ENCODE data around the gene MYO16. TPM values are rescaled to one million over a fixed set of nuclear protein-coding genes. Genes with fewer than 3 reads are reported as not detected.

The MYO16 gene
- total and polyA plus RNA-seq, 2 of the 4 experiments (the other 2 are of a cell fraction): under 0.01 to 0.03 TPM

GRCh38 chr13:109114162-109114561, 484.8 kb downstream of the MYO16 start:
- dilution Hi-C loops (cut with HindIII; ENCODE audit: low sequenced_read_pairs, unreplicated experiment): no loop called here

More at GRCh38 chr13:109114162-109114561, 484.8 kb downstream of the MYO16 start:
- Histone ChIP-seq H3K4me1 (ENCODE audit: control insufficient read depth, insufficient read depth, low read length) (no peaks in the 10 kb centered on the region), H4K8ac (ENCODE audit: low read depth in 2 of 2, low read length in 2 of 2) (no peak overlapping the region), H2AK5ac (ENCODE audit: low read depth, low read length) (no peak overlapping the region), H3K4me2 (ENCODE audit: low read depth, low read length) (no peak overlapping the region), H2BK15ac (ENCODE audit: low read depth, low read length) (no peak overlapping the region), H3K27ac (ENCODE audit: insufficient read depth, low read length) (no peak overlapping the region), H2BK5ac (ENCODE audit: low read depth, low read length, poor library complexity, severe bottlenecking) (no peak overlapping the region), H3K9me1 (ENCODE audit: insufficient read depth, low read length) (no peaks in the 10 kb centered on the region), H3K9ac (ENCODE audit: low read depth, low read length) (no peak overlapping the region), H3K36me3 (ENCODE audit: control insufficient read depth, insufficient read depth, low read length) (no peaks in the 10 kb centered on the region), H4K20me1 (ENCODE audit: insufficient read depth, low read length) (no peaks in the 10 kb centered on the region), H4K91ac (ENCODE audit: insufficient read depth, low read depth, low read length) (no peak overlapping the region), H3K18ac (ENCODE audit: low read depth, low read length) (no peak overlapping the region), H3K14ac (replicated peaks; ENCODE audit: low read depth, low read length) (no peak overlapping the region), H3K4me3 (ENCODE audit: insufficient read depth, low read depth, low read length) (no peak overlapping the region), H2AK9ac (replicated peaks; ENCODE audit: low read depth, low read length, poor library complexity) (no peak overlapping the region), H3K27me3 (ENCODE audit: control insufficient read depth, insufficient read depth, low read length) (peaks cover 14% of the 10 kb centered on the region), H2AFZ (replicated peaks; ENCODE audit: low read length, poor library complexity) (no peak overlapping the region), H3K23ac (ENCODE audit: low read depth, low read length) (no peak overlapping the region), H3K79me1 (ENCODE audit: low read depth in 1 of 2, low read length in 2 of 2) (no peaks in the 10 kb centered on the region), H3K4ac (ENCODE audit: low read depth, low read length) (no peak overlapping the region), H2BK120ac (ENCODE audit: low read depth, low read length) (no peak overlapping the region), H3K56ac (ENCODE audit: extremely low read depth, insufficient read depth, low read length) (no peak overlapping the region), H2BK20ac (ENCODE audit: low read depth, low read length) (no peak overlapping the region), H4K5ac (ENCODE audit: low read depth, low read length) (no peak overlapping the region), H3K9me3 (ENCODE audit: control insufficient read depth, insufficient read depth, low read length) (no peaks in the 10 kb centered on the region)
- POLR2A ChIA-PET (ENCODE audit: unreplicated experiment): interaction anchor here (0.5 kb wide), 1 partner anchor 14 kb away, joined by 9 read pairs; no protein-coding TSS in a partner anchor
- in situ Hi-C loops (cut with MboI; ENCODE audit: low sequenced_read_pairs): no loop called here
- DNase-seq (no peak), ATAC-seq (ENCODE audit: low read depth) (no peak)
- no TSS peak for BruUV-seq (replicated peaks)
- CTCF ChIA-PET: interaction anchor here (1.0 kb wide), 1 partner anchor 14 kb away, joined by 3 read pairs; no protein-coding TSS in a partner anchor
- intact Hi-C loops (cut with micrococcal nuclease): no loop called here
- WGBS, 2 experiments (ENCODE audit: extremely low coverage in 2 of 2, insufficient read length in 1 of 2): 60% methylated on average over 1 of the region's 5 CpGs; no CpG with 5 or more reads in 1 of the 2 experiments
- TF ChIP-seq CEBPB (IDR thresholded peaks at IDR 0.05; ENCODE audit: low read depth, low read length): no peak
- TF ChIP-seq RAD21 (IDR thresholded peaks at IDR 0.05; ENCODE audit: low read length): no peak
- TF ChIP-seq USF2 (IDR thresholded peaks at IDR 0.05; ENCODE audit: low read depth, low read length): no peak
- no peak for TF ChIP-seq NFE2L2 (IDR thresholded peaks at IDR 0.05; ENCODE audit: low read depth, low read length)
- no peak for TF ChIP-seq MAZ (IDR thresholded peaks at IDR 0.05; ENCODE audit: borderline replicate concordance, low read depth, low read length)
- no peak for TF ChIP-seq MAFK (IDR thresholded peaks at IDR 0.05; ENCODE audit: low read depth, low read length)
- no peak for TF ChIP-seq ELK1 (IDR thresholded peaks at IDR 0.05; ENCODE audit: borderline replicate concordance, low read depth, low read length)
- TF ChIP-seq CHD1 (IDR thresholded peaks at IDR 0.05; ENCODE audit: low read depth, low read length): no peak
- TF ChIP-seq CTCF (conservative IDR thresholded peaks at IDR 0.05; ENCODE audit: low read depth, low read length): no peak
- no peak for TF ChIP-seq MXI1 (IDR thresholded peaks at IDR 0.05; ENCODE audit: borderline replicate concordance, low read depth, low read length)
- TF ChIP-seq POLR2A (IDR thresholded peaks at IDR 0.05; ENCODE audit: low read depth, low read length): no peak
- TF ChIP-seq BHLHE40 (IDR thresholded peaks at IDR 0.05; ENCODE audit: low read depth, low read length): no peak
- TF ChIP-seq FOS (IDR thresholded peaks at IDR 0.05; ENCODE audit: low read depth, low read length): no peak
- no peak for TF ChIP-seq SMC3 (IDR thresholded peaks at IDR 0.05; ENCODE audit: low read depth, low read length)
- no peak for TF ChIP-seq RCOR1 (IDR thresholded peaks at IDR 0.05; ENCODE audit: insufficient replicate concordance, low read length)
- TF ChIP-seq RFX5 (IDR thresholded peaks at IDR 0.05; ENCODE audit: low read depth, low read length): no peak
